ENCODE measurements around the gene STYXL1. TPM values are rescaled to one million over a fixed set of nuclear protein-coding genes. Genes with fewer than 3 reads are reported as not detected.
"Not testable (repeated sequence)": the region's sequence is repeated elsewhere in the genome, so short reads cannot be mapped to it uniquely, and the experiment has no call there.

Gene STYXL1
- total RNA-seq, result 35.3 to 40.7 TPM (median 39.9 TPM) in 3 replicates

GRCh38 chr7:76047811-76048667 is at the start of gene STYXL1, which contains the start of gene MDH2:
STYXL1 (minus strand) TSS chr7:76048000; CDS start chr7:76030523, 17,477 bp downstream.
MDH2 (plus strand) TSS chr7:76048106; CDS start chr7:76048161, 55 bp downstream.
- Mint-ChIP-seq H3K9me3 (no peaks in the 10 kb centered on the region), H3K4me3 (peak within 1 kb of the TSS; percentile 99), H3K27ac (peak within 1 kb of the TSS; percentile 99), H3K4me1 (peaks cover 19% of the 10 kb centered on the region), H3K27me3 (ENCODE audit: low read depth) (no peaks in the 10 kb centered on the region), H3K36me3 (peaks cover 4% of the 10 kb centered on the region)
- DNase-seq (ENCODE audit: low spot score in 2 of 2, unreplicated experiment in 2 of 2), result peak; percentile 77 to 90
- TF ChIP-seq CTCF (IDR thresholded peaks at IDR 0.05; ENCODE audit: unreplicated experiment), result no peak

GRCh38 chr7:76095908-76096307 is 48.1 kb upstream of the STYXL1 start:
- no peak for DNase-seq (ENCODE audit: low spot score in 2 of 2, unreplicated experiment in 2 of 2)
- Mint-ChIP-seq H3K36me3 (no peaks in the 10 kb centered on the region), H3K9me3 (no peaks in the 10 kb centered on the region), H3K4me3 (no peak overlapping the region), H3K4me1 (peaks cover 2% of the 10 kb centered on the region), H3K27ac (no peak overlapping the region), H3K27me3 (ENCODE audit: low read depth) (peaks cover 7% of the 10 kb centered on the region)
- no peak for TF ChIP-seq CTCF (IDR thresholded peaks at IDR 0.05; ENCODE audit: unreplicated experiment)

GRCh38 chr7:76094326-76094725 is 46.5 kb upstream of the STYXL1 start:
- not testable (repeated sequence) for DNase-seq (ENCODE audit: low spot score in 2 of 2, unreplicated experiment in 2 of 2); H3K9me3 Mint-ChIP-seq; H3K27me3 Mint-ChIP-seq (ENCODE audit: low read depth); H3K4me1 Mint-ChIP-seq; H3K4me3 Mint-ChIP-seq; H3K36me3 Mint-ChIP-seq; H3K27ac Mint-ChIP-seq

- not testable (repeated sequence) for H3K27ac Mint-ChIP-seq; H3K9me3 Mint-ChIP-seq; H3K36me3 Mint-ChIP-seq; H3K4me3 Mint-ChIP-seq; H3K27me3 Mint-ChIP-seq (ENCODE audit: low read depth); H3K4me1 Mint-ChIP-seq; DNase-seq (ENCODE audit: low spot score in 2 of 2, unreplicated experiment in 2 of 2)
Observed at GRCh38 chr7:76093531-76093930, 45.7 kb upstream of the STYXL1 start.

- no peak for TF ChIP-seq CTCF (IDR thresholded peaks at IDR 0.05; ENCODE audit: unreplicated experiment)
- H3K27ac Mint-ChIP-seq, result no peak overlapping the region
- peaks cover 5% of the 10 kb centered on the region for H3K27me3 Mint-ChIP-seq (ENCODE audit: low read depth)
- DNase-seq (ENCODE audit: low spot score in 2 of 2, unreplicated experiment in 2 of 2), result no peak
- H3K36me3 Mint-ChIP-seq, result no peaks in the 10 kb centered on the region
- H3K4me1 Mint-ChIP-seq, result peaks cover 6% of the 10 kb centered on the region
- no peaks in the 10 kb centered on the region for H3K9me3 Mint-ChIP-seq
- no peak overlapping the region for H3K4me3 Mint-ChIP-seq
Observed at GRCh38 chr7:76091506-76091905, 43.7 kb upstream of the STYXL1 start.

GRCh38 chr7:76089865-76090475 is 42.2 kb upstream of the STYXL1 start:
- no peaks in the 10 kb centered on the region for H3K9me3 Mint-ChIP-seq
- H3K27me3 Mint-ChIP-seq (ENCODE audit: low read depth), result no peaks in the 10 kb centered on the region
- TF ChIP-seq CTCF (IDR thresholded peaks at IDR 0.05; ENCODE audit: unreplicated experiment), result no peak
- DNase-seq (ENCODE audit: low spot score in 2 of 2, unreplicated experiment in 2 of 2), result no peak
- peaks cover 6% of the 10 kb centered on the region for H3K4me1 Mint-ChIP-seq
- H3K4me3 Mint-ChIP-seq, result no peak overlapping the region
- peak overlapping the region; percentile 28 for H3K27ac Mint-ChIP-seq
- H3K36me3 Mint-ChIP-seq, result no peaks in the 10 kb centered on the region

- H3K9me3 Mint-ChIP-seq; H3K27me3 Mint-ChIP-seq (ENCODE audit: low read depth); DNase-seq (ENCODE audit: low spot score in 2 of 2, unreplicated experiment in 2 of 2); H3K4me3 Mint-ChIP-seq; H3K27ac Mint-ChIP-seq; H3K4me1 Mint-ChIP-seq; H3K36me3 Mint-ChIP-seq: not testable (repeated sequence)
Observed at GRCh38 chr7:76087362-76087791, 39.6 kb upstream of the STYXL1 start.
